Fibroblast of mammary gland (primary cell): ENCODE measurements around the gene HSPB6.

Experiments
- DNase-seq: peaks from one replicate; pipeline ENCODE4 v3.0.0-alpha.2; 2010; ENCODE audit warnings: low read depth
- H3K4me3 ChIP-seq: 2 replicates; pipeline ENCODE4 v1.5.1; 2011; ENCODE audit warnings: low read depth, mild to moderate bottlenecking, low read length, moderate library complexity; ENCODE audit not compliant: control insufficient read depth
- CTCF ChIP-seq: conservative IDR thresholded peaks from 2 replicates; pipeline ENCODE4 v1.5.1; 2011; ENCODE audit warnings: low read depth, low read length, inconsistent platforms; ENCODE audit not compliant: control insufficient read depth, insufficient read depth

Gene HSPB6

GRCh38 chr19:35732540-35733179 lies 24.2 kb downstream of the HSPB6 start:
- no peak for TF ChIP-seq CTCF
- no peak overlapping the region for H3K4me3 ChIP-seq
- no peak for DNase-seq

DNA sequence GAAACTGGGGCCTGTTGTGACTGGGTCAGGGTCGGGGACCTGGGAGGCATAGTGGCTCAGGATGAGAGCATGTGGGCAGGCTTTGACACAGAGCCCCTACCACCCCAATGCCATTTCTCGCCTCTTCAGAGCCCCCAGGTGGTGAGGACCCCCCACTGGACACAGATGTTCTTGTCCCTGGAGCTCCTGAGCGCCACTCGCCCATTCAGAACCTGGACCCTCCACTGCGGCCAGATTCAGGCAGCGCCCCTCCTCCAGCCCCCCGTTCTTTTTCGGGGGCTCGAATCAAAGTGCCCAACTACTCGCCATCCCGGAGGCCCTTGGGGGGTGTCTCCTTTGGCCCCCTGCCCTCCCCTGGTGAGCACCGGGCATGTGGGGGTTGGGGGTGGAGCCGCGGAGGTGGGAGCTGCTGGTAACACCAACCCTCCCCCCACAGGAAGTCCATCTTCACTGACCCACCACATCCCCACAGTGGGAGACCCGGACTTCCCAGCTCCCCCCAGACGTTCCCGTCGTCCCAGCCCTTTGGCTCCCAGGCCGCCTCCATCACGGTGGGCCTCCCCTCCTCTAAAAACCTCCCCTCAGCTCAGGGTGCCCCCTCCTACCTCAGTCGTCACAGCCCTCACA lies 24.9 kb downstream of the HSPB6 start:
- no peak for DNase-seq
- TF ChIP-seq CTCF = no peak
- no peak overlapping the region for H3K4me3 ChIP-seq

- no peak overlapping the region for H3K4me3 ChIP-seq
- no peak for DNase-seq
- TF ChIP-seq CTCF = no peak
Observed at GRCh38 chr19:35731353-35731752, 25.5 kb downstream of the HSPB6 start.

DNA sequence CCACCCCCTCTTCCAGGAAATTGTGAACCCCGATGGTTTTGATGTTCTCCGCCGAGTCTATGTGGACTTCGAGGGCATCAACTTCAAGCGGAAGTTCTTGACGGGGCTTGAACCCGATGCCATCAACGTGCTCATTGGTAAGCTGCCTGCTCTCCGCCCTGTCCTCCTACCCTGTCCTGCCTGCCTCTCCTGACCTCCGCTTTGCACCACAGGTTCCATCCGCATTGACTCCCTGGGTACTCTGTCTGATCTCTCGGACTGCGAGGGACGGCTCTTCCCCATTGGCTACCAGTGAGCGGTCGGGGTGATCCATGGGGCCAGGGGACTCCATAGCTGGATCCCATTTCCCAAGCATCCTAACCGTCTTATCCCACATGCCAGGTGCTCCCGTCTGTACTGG lies 26.5 kb downstream of the HSPB6 start:
- no peak for TF ChIP-seq CTCF
- DNase-seq = no peak
- H3K4me3 ChIP-seq = no peak overlapping the region

DNA sequence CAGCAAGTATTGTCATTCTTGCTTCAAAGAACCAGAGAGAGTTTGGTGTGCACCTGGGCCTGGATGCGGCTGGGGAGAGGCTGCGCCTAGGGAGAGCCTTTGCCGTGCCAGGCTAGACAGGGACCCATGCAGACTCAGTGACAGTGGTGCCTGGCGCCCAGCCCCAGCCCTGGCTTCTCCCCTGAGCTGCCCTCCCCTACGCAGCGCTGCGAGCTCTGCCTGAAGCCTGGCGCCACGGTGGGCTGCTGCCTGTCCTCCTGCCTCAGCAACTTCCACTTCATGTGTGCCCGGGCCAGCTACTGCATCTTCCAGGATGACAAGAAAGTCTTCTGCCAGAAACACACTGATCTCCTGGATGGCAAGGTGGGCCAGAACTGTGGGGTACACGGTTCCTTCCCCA lies 27.1 kb downstream of the HSPB6 start:
- no peak for DNase-seq
- no peak overlapping the region for H3K4me3 ChIP-seq
- no peak for TF ChIP-seq CTCF

DNA sequence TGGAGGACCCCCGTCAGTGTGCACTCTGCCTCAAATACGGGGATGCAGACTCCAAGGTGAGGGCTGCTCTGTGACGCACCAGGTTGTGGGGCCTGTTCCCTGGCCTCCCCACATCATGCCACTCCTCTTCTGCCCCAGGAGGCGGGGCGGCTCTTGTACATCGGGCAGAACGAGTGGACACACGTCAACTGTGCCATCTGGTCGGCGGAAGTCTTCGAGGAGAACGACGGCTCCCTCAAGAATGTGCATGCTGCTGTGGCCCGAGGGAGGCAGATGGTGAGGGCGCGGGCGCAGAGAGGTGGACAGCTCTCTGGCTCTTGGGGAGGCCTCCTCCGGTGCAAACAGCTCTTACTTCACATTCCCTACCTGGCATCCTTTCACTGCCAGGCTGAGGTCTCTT lies 27.8 kb downstream of the HSPB6 start:
- no peak for DNase-seq
- TF ChIP-seq CTCF = no peak
- H3K4me3 ChIP-seq = no peak overlapping the region
